Endothelial cell of umbilical vein (primary cell): Measurements from ENCODE around the gene KIF1C.

Source experiments
- EZH2 ChIP-seq: IDR thresholded peaks from 2 replicates; pipeline ENCODE4 v1.6.1; 2012; ENCODE audit warnings: borderline replicate concordance, low read depth, mild to moderate bottlenecking, moderate library complexity, low read length, inconsistent platforms; ENCODE audit not compliant: severe bottlenecking
- JUN ChIP-seq: IDR thresholded peaks from 2 replicates; pipeline ENCODE4 v1.6.1; 2011; ENCODE audit warnings: borderline replicate concordance, low read depth; ENCODE audit not compliant: insufficient read length, insufficient read depth
- MYC ChIP-seq: IDR thresholded peaks from one replicate; pipeline ENCODE4 v1.6.1; 2011; ENCODE audit warnings: mild to moderate bottlenecking, low read depth, low read length
- POLR2A ChIP-seq: IDR thresholded peaks from 2 replicates; pipeline ENCODE4 v1.6.1; 2012; ENCODE audit warnings: low read depth, mild to moderate bottlenecking, control low read depth, low read length
- TF ChIP-seq, protein P1 (sequence below), 2 donors: IDR thresholded peaks; 1 replicate in 1 of 2; 2 replicates in 1 of 2; pipeline ENCODE4 v1.5.1; 2011; ENCODE audit warnings: low read length in 2 of 2, mild to moderate bottlenecking in 2 of 2, moderate library complexity in 2 of 2, control low read depth in 1 of 2, inconsistent platforms in 1 of 2, low read depth in 1 of 2; ENCODE audit not compliant: insufficient read depth in 1 of 2; ENCODE audit errors: extremely low read depth in 1 of 2

GRCh38 chr17:4948166-4948930 lies 49.4 kb upstream of the KIF1C start, which contains the start of gene PFN1:
- TF ChIP-seq EZH2 (no peak), POLR2A (peak; percentile 95), JUN (no peak), MYC (no peak)
- TF ChIP-seq, protein P1, sequence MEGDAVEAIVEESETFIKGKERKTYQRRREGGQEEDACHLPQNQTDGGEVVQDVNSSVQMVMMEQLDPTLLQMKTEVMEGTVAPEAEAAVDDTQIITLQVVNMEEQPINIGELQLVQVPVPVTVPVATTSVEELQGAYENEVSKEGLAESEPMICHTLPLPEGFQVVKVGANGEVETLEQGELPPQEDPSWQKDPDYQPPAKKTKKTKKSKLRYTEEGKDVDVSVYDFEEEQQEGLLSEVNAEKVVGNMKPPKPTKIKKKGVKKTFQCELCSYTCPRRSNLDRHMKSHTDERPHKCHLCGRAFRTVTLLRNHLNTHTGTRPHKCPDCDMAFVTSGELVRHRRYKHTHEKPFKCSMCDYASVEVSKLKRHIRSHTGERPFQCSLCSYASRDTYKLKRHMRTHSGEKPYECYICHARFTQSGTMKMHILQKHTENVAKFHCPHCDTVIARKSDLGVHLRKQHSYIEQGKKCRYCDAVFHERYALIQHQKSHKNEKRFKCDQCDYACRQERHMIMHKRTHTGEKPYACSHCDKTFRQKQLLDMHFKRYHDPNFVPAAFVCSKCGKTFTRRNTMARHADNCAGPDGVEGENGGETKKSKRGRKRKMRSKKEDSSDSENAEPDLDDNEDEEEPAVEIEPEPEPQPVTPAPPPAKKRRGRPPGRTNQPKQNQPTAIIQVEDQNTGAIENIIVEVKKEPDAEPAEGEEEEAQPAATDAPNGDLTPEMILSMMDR (IDR thresholded peaks at IDR 0.05; ENCODE audit: extremely low read depth in 1 of 2, insufficient read depth in 1 of 2, low read depth in 1 of 2, low read length in 2 of 2), result no peak
